Measurements from ENCODE around the gene CCR7.

GRCh38 chr17:40561294-40561870 is 3.9 kb downstream of the CCR7 start:
- TF ChIP-seq CTCF (IDR thresholded peaks at IDR 0.05) (no peak), POLR2A (IDR thresholded peaks at IDR 0.05) (no peak)

Measured in ovary (tissue), 3 donors.